Nephron progenitor cell (in vitro differentiated cells): Measurements from ENCODE around the gene TPBGL.
A peak's percentile ranks its signal among the peaks of the same experiment; 100 is the strongest.

Experiments
- DNase-seq: peaks from one replicate; pipeline ENCODE4 v3.0.0; 2021
- H3K27ac Mint-ChIP-seq: 2 replicates; pipeline ENCODE4 v1.8.0; 2021; ENCODE audit warnings: mild to moderate bottlenecking, moderate library complexity, mixed read lengths
- H3K27me3 Mint-ChIP-seq: 2 replicates; pipeline ENCODE4 v1.8.0; 2021; ENCODE audit warnings: mild to moderate bottlenecking, low read depth, mixed read lengths; ENCODE audit not compliant: poor library complexity
- H3K36me3 Mint-ChIP-seq: 2 replicates; pipeline ENCODE4 v1.8.0; 2021; ENCODE audit warnings: low read depth, mixed read lengths
- H3K4me1 Mint-ChIP-seq: 2 replicates; pipeline ENCODE4 v1.8.0; 2021; ENCODE audit warnings: mixed read lengths
- H3K4me3 Mint-ChIP-seq: 2 replicates; pipeline ENCODE4 v1.8.0; 2021; ENCODE audit warnings: mild to moderate bottlenecking, moderate library complexity, mixed read lengths
- H3K9me3 Mint-ChIP-seq: 2 replicates; pipeline ENCODE4 v1.8.0; 2021; ENCODE audit warnings: mild to moderate bottlenecking, moderate library complexity, mixed read lengths
- CTCF ChIP-seq: fragments of 200-600 bp; sonication (generic); IDR thresholded peaks from 2 replicates; pipeline ENCODE4 v1.5.0; 2021; ENCODE audit warnings: antibody characterized with exemption

TPBGL gene

GRCh38 chr11:75212411-75212810, 28.2 kb upstream of the TPBGL start:
- H3K4me3 Mint-ChIP-seq, result no peak overlapping the region
- no peaks in the 10 kb centered on the region for H3K4me1 Mint-ChIP-seq
- no peak for TF ChIP-seq CTCF
- H3K9me3 Mint-ChIP-seq, result no peaks in the 10 kb centered on the region
- H3K27me3 Mint-ChIP-seq, result peaks cover 21% of the 10 kb centered on the region
- H3K27ac Mint-ChIP-seq, result no peak overlapping the region
- no peak for DNase-seq
- H3K36me3 Mint-ChIP-seq, result no peaks in the 10 kb centered on the region

DNA sequence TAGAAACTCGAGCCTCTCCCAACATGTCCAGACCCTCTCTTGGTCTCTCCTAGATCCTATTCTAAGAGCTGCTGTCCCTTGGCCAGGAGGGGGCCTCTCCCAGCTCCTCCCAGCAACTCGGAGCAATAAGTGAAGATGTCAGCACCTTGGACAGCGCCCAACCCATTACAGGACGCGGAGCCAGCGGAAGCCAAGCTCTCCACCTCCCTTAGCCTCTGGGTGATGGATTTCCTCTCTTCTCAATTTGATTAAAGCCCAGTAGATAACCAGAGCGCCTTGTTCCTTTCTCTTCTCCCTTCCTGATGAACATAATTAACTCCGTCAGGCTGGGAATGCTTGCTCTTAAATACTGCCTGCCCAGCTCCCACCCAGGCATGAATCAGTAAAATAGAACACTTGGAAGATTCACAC, 26.2 kb upstream of the TPBGL start:
- peak; percentile 48 for TF ChIP-seq CTCF
- Mint-ChIP-seq H3K4me3 (no peak overlapping the region), H3K4me1 (no peaks in the 10 kb centered on the region), H3K27me3 (peaks cover 30% of the 10 kb centered on the region), H3K9me3 (no peaks in the 10 kb centered on the region), H3K36me3 (no peaks in the 10 kb centered on the region), H3K27ac (no peak overlapping the region)
- DNase-seq, result peak; percentile 98

GRCh38 chr11:75214843-75215242, 25.7 kb upstream of the TPBGL start:
- TF ChIP-seq CTCF, result no peak
- H3K36me3 Mint-ChIP-seq, result no peaks in the 10 kb centered on the region
- no peak for DNase-seq
- no peak overlapping the region for H3K4me3 Mint-ChIP-seq
- H3K27me3 Mint-ChIP-seq, result peaks cover 32% of the 10 kb centered on the region
- H3K9me3 Mint-ChIP-seq, result no peaks in the 10 kb centered on the region
- H3K27ac Mint-ChIP-seq, result no peak overlapping the region
- H3K4me1 Mint-ChIP-seq, result no peaks in the 10 kb centered on the region

DNA sequence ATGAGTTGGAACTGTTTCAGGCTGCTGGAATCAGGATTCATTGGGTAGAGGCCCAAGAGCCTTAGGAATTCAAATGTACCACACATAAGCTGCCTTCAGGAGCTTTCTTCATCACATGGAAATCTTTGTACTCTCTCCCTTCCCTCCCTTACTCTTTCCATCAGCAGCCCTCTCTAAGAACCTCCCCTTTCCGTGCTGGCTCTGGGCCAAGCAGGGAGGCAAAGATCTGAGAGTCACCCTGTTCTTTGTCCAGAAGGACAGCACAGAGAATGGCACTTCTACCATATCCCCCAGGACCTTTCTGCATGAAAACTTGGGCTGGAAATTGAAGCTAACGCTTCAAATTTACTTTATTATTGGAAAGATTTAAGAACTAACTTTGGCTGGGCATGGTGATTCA, 20.7 kb upstream of the TPBGL start:
- H3K9me3 Mint-ChIP-seq, result no peaks in the 10 kb centered on the region
- TF ChIP-seq CTCF, result no peak
- no peaks in the 10 kb centered on the region for H3K36me3 Mint-ChIP-seq
- H3K27ac Mint-ChIP-seq, result no peak overlapping the region
- H3K4me3 Mint-ChIP-seq, result no peak overlapping the region
- peaks cover 24% of the 10 kb centered on the region for H3K27me3 Mint-ChIP-seq
- H3K4me1 Mint-ChIP-seq, result peaks cover 3% of the 10 kb centered on the region
- no peak for DNase-seq

DNA sequence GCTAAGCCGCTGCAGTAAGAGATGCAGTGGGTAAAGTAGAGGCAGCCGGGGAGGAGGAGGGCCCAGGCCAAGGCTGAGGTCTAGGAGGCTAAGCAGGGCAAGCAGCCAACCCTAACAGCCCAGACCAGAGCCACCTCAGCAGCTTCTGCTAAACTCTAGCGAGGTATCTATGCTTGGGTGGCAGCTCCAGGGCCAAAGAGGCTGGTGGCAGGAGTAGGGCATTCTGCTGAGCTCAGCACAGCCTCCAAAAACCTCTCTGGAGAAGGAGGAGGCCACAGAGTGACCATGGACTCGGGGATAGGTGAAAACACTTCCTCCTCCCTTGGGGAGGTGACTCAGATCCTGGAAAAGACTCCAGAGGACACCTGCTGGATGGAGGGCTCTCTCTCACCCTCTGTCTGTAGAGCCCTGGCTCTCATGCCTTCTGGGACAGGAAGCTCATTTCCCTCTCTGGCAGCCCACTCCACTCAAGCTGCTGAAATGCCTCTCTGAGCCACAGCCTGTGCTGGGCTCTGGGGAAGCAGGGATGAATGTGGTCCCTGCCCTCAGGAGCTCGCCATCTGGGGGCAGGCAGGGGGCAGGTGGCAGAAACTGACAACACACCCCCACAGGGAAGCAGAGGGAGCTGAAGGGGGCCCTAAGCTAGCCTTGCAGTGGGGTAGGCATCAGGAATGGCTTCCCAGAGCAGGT, 16.5 kb upstream of the TPBGL start:
- DNase-seq, result no peak
- Mint-ChIP-seq H3K9me3 (no peaks in the 10 kb centered on the region), H3K27ac (no peak overlapping the region), H3K27me3 (peaks cover 9% of the 10 kb centered on the region), H3K4me1 (peaks cover 17% of the 10 kb centered on the region), H3K36me3 (no peaks in the 10 kb centered on the region), H3K4me3 (no peak overlapping the region)
- no peak for TF ChIP-seq CTCF

DNA sequence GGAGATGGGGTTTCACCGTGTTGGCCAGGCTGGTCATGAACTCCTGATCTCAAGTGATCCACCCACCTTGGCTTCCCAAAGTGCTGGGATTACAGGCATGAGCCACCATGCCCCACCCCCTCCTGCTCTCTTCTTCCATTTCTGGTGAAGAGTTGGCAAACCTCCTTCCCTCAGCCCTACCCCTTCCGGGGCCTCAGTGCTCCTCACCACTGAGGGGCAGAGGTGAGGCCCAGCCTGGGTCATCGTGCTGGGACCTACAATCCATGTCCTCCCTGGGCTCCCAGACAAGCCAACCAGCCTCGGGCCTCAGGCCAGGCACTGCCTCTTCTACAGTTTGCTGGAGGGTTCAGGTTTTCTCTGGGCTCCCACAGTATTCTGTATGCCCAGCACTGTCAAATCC, 14.8 kb upstream of the TPBGL start:
- no peak for DNase-seq
- Mint-ChIP-seq H3K27ac (no peak overlapping the region), H3K36me3 (no peaks in the 10 kb centered on the region), H3K4me1 (peaks cover 17% of the 10 kb centered on the region), H3K27me3 (peaks cover 15% of the 10 kb centered on the region), H3K4me3 (no peak overlapping the region), H3K9me3 (no peaks in the 10 kb centered on the region)
- no peak for TF ChIP-seq CTCF
